Ovary (tissue), 3 donors: ENCODE measurements around the gene IKZF3.

Experiments
- EP300 ChIP-seq: sonication (generic); formaldehyde crosslinking; IDR thresholded peaks from one replicate; pipeline ENCODE4 v1.6.1; 2017; ENCODE audit warnings: antibody characterized with exemption
- POLR2A ChIP-seq: fragments of 450-650 bp; IDR thresholded peaks from one replicate; pipeline ENCODE4 v1.6.1; 2017; ENCODE audit warnings: antibody characterized with exemption, mild to moderate bottlenecking, moderate library complexity
- TF ChIP-seq, protein P1 (sequence below), 3 donors: fragments of 450-650 bp in 2 of 3; fragments of 200-600 bp in 1 of 3; IDR thresholded peaks; one replicate each; pipeline versions ENCODE4 v1.5.1 to v1.8.0; 2016 to 2022; ENCODE audit warnings: antibody characterized with exemption in 3 of 3, mild to moderate bottlenecking in 1 of 3
- donor health status: DM: no; HTN: no; CAD: no.

DNA sequence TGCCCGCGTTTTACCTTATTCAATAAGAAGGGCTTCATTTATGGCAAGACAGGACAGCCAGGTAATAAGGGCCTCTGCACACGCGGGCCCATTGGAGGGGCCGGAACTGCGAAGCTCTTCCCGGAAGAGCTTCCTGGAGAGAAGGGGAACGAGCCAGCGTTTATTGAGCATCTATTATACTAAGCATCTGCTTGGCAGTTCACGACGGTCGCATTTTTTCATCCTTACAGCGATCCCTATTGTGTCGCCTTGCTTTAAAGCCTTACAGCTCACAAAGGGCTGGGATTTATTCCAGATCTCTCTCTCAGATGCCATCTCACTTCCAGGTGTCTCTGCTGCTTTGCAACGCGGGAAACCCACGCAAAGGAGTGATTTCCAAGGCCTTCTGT, 4.4 kb upstream of the IKZF3 start:
- TF ChIP-seq, protein P1, sequence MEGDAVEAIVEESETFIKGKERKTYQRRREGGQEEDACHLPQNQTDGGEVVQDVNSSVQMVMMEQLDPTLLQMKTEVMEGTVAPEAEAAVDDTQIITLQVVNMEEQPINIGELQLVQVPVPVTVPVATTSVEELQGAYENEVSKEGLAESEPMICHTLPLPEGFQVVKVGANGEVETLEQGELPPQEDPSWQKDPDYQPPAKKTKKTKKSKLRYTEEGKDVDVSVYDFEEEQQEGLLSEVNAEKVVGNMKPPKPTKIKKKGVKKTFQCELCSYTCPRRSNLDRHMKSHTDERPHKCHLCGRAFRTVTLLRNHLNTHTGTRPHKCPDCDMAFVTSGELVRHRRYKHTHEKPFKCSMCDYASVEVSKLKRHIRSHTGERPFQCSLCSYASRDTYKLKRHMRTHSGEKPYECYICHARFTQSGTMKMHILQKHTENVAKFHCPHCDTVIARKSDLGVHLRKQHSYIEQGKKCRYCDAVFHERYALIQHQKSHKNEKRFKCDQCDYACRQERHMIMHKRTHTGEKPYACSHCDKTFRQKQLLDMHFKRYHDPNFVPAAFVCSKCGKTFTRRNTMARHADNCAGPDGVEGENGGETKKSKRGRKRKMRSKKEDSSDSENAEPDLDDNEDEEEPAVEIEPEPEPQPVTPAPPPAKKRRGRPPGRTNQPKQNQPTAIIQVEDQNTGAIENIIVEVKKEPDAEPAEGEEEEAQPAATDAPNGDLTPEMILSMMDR (IDR thresholded peaks at IDR 0.05): no peak
- TF ChIP-seq POLR2A: no peak
- TF ChIP-seq EP300: no peak
